Body of pancreas (tissue), 4 donors: ENCODE results near the gene VKORC1. TPM values are rescaled to one million over a fixed set of nuclear protein-coding genes. Genes with fewer than 3 reads are reported as not detected.

ENCODE experiments used
- ATAC-seq: fragments of 150-250 bp; one replicate; pipeline ENCODE4 v1.9.1; 2016
- DNase-seq, 4 donors: peaks; one replicate each; pipeline ENCODE4 v3.0.0-alpha.2; 2019
- H3K27ac ChIP-seq, 4 donors: fragments of 200-600 bp; sonication (generic); 1 replicate in 3 of 4; 2 replicates in 1 of 4; pipeline versions ENCODE4 v1.5.1 to v1.6.1; 2016 to 2019; ENCODE audit warnings: mild to moderate bottlenecking in 1 of 4, mixed read lengths in 1 of 4, moderate library complexity in 1 of 4
- H3K27me3 ChIP-seq, 2 donors: fragments of 200-600 bp; sonication (generic); one replicate each; pipeline ENCODE4 v1.6.0; 2016; ENCODE audit warnings: mild to moderate bottlenecking in 1 of 2
- H3K36me3 ChIP-seq, 2 donors: fragments of 200-600 bp; sonication (generic); replicated peaks in 1 of 2; 2 replicates each; pipeline ENCODE4 v1.5.1; 2016; ENCODE audit warnings: low read depth in 2 of 2; ENCODE audit not compliant: insufficient read depth in 1 of 2
- H3K4me1 ChIP-seq: fragments of 200-600 bp; sonication (generic); one replicate; pipeline ENCODE4 v1.6.0; 2016
- H3K4me3 ChIP-seq, 2 donors: fragments of 200-600 bp; sonication (generic); 1 replicate in 1 of 2; 2 replicates in 1 of 2; pipeline ENCODE4 v1.5.1; 2016 to 2019
- H3K9me3 ChIP-seq, 3 donors: fragments of 200-600 bp; sonication (generic); 1 replicate in 2 of 3; 2 replicates in 1 of 3; pipeline ENCODE4 v1.5.1; 2016
- CTCF ChIP-seq, 7 experiments: fragments of 450-650 bp in 4 of 7; fragments of 200-600 bp in 3 of 7; sonication (generic) in 3 of 7; IDR thresholded peaks; one replicate each; pipeline ENCODE4 v1.5.1; 2016 to 2019; ENCODE audit warnings: antibody characterized with exemption in 7 of 7
- POLR2A ChIP-seq, 3 donors: fragments of 450-650 bp; IDR thresholded peaks; one replicate each; pipeline ENCODE4 v1.6.1; 2016; ENCODE audit warnings: antibody characterized with exemption in 3 of 3, mild to moderate bottlenecking in 2 of 3
- WGBS, 2 donors: methylation state at CpG; one replicate each; pipeline ENCODE4 v1.1.5; 2017; 5-methylcytosine and 5-hydroxymethylcytosine counted together
- intact Hi-C: fragments of 100-400 bp; cut with DNase I; formaldehyde crosslinking; loops from one replicate; pipeline ENCODE4 v1.15.1; 2023
- total RNA-seq, 2 donors: library from RNA; depleted of rRNA; stranded (reverse); fragments of >200 nt; gene quantifications; one replicate each; pipeline ENCODE4 v1.1.0, GENCODE V29; 2016

Gene VKORC1
- total RNA-seq, 2 donors from 2014 or later: 42.5 to 104 TPM

GRCh38 chr16:31077592-31078396 lies 16.8 kb downstream of the VKORC1 start:
- no peak overlapping the region for H3K4me3 ChIP-seq
- TF ChIP-seq POLR2A (IDR thresholded peaks at IDR 0.05): no peak
- no peak for TF ChIP-seq CTCF (IDR thresholded peaks at IDR 0.05)
- no peaks in the 10 kb centered on the region for H3K9me3 ChIP-seq
- intact Hi-C loops: loop anchor here (10.0 kb wide), 1 partner anchor 67 kb away; no protein-coding TSS in a partner anchor
- DNase-seq (no peak), ATAC-seq (no peak)
- H3K36me3 ChIP-seq: peaks cover 8 to 33% of the 10 kb centered on the region in 2 donors
- H3K27ac ChIP-seq: no peak overlapping the region
- peaks cover 13% of the 10 kb centered on the region for H3K4me1 ChIP-seq
- H3K27me3 ChIP-seq: no peaks in the 10 kb centered on the region
- WGBS, 2 donors: 93 to 94% methylated on average over 12 to 26 of the region's 30 CpGs

DNA sequence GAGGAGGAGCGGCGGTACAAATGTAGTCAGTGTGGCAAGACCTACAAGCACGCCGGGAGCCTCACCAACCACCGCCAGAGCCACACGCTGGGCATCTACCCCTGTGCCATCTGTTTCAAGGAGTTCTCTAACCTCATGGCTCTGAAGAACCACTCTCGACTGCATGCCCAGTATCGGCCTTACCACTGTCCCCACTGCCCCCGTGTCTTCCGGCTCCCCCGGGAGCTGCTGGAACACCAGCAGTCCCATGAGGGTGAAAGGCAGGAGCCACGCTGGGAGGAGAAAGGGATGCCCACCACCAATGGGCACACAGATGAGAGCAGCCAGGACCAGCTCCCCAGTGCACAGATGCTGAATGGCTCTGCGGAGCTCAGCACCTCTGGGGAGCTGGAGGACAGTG lies 17.6 kb downstream of the VKORC1 start:
- Histone ChIP-seq H3K27ac (no peak overlapping the region), H3K4me1 (peaks cover 21% of the 10 kb centered on the region), H3K4me3 (no peak overlapping the region), H3K27me3 (no peaks in the 10 kb centered on the region), H3K36me3 (peaks cover 8 to 33% of the 10 kb centered on the region in 2 donors), H3K9me3 (no peaks in the 10 kb centered on the region)
- DNase-seq: no peak
- no peak for ATAC-seq
- TF ChIP-seq POLR2A (IDR thresholded peaks at IDR 0.05) (no peak), CTCF (IDR thresholded peaks at IDR 0.05) (no peak)
- intact Hi-C loops: loop anchor here (10.0 kb wide), 1 partner anchor 68 kb away; no protein-coding TSS in a partner anchor
- WGBS, 2 donors: 93 to 96% methylated on average over 5 to 13 of the region's 13 CpGs

DNA sequence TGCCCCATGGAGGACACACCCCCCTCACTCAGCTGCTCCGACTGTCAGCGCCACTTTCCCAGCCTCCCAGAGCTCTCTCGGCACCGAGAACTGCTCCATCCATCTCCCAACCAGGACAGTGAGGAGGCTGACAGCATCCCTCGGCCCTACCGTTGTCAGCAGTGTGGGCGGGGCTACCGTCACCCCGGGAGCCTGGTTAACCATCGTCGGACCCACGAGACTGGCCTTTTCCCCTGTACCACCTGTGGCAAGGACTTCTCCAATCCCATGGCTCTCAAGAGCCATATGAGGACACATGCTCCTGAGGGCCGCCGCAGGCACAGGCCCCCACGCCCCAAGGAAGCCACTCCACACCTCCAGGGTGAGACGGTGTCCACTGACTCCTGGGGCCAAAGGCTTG lies 18.3 kb downstream of the VKORC1 start:
- H3K27ac ChIP-seq: no peak overlapping the region
- no peak for TF ChIP-seq POLR2A (IDR thresholded peaks at IDR 0.05)
- TF ChIP-seq CTCF (IDR thresholded peaks at IDR 0.05): no peak
- no peak for ATAC-seq
- 67 to 71% methylated on average over 11 to 16 of the region's 16 CpGs for WGBS, 2 donors
- H3K9me3 ChIP-seq: no peaks in the 10 kb centered on the region
- no peak for DNase-seq
- peaks cover 25% of the 10 kb centered on the region for H3K4me1 ChIP-seq
- peaks cover 8 to 33% of the 10 kb centered on the region in 2 donors for H3K36me3 ChIP-seq
- no peak overlapping the region for H3K4me3 ChIP-seq
- intact Hi-C loops: loop anchor here (10.0 kb wide), 1 partner anchor 68 kb away; no protein-coding TSS in a partner anchor
- H3K27me3 ChIP-seq: no peaks in the 10 kb centered on the region

GRCh38 chr16:31074814-31075183 lies 19.8 kb downstream of the VKORC1 start:
- intact Hi-C loops: loop anchor here (10.0 kb wide), 1 partner anchor 70 kb away; no protein-coding TSS in a partner anchor
- peak overlapping the region; percentile 57 to 93 (median 90) for H3K27ac ChIP-seq
- 1 to 2% methylated on average over 7 of the region's 7 CpGs for WGBS, 2 donors
- no peaks in the 10 kb centered on the region for H3K9me3 ChIP-seq
- no peak for ATAC-seq
- TF ChIP-seq CTCF (IDR thresholded peaks at IDR 0.05) (no peak), POLR2A (IDR thresholded peaks at IDR 0.05) (no peak)
- peaks cover 25% of the 10 kb centered on the region for H3K4me1 ChIP-seq
- no peaks in the 10 kb centered on the region for H3K27me3 ChIP-seq
- peaks cover 8 to 24% of the 10 kb centered on the region in 2 donors for H3K36me3 ChIP-seq
- H3K4me3 ChIP-seq: peak overlapping the region; percentile 64 to 99
- DNase-seq: no peak
